ENCODE results near the gene TMLHE. TPM values are rescaled to one million over a fixed set of nuclear protein-coding genes. Genes with fewer than 3 reads are reported as not detected.
"Not testable (repeated sequence)": the region's sequence is repeated elsewhere in the genome, so short reads cannot be mapped to it uniquely, and the experiment has no call there.

TMLHE gene
- total RNA-seq, 1 donor = 15.2 TPM

DNA sequence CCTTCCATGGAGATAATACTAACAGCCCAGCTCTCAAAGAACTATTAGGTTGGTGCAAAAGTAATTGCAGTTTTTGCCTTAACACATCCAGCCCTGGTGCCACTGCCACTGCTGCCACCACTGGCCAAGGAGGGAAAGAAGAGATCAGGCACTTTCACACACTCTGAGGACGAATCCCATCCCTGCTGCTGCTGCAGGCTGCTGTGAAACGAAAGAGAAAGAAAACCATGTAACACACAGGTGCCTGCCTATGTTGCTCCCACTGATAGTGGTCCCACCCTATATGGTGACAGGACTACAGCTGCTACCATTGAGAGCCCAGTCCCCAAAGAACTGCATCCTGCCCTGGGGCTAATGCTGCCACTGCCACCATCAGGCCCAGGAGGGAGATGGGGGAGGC lies 35.1 kb downstream of the TMLHE start:
- no peak for DNase-seq (ENCODE audit: low read depth)
- H3K4me3 ChIP-seq (ENCODE audit: low read depth, low read length) = no peak overlapping the region
- TF ChIP-seq, protein P1, sequence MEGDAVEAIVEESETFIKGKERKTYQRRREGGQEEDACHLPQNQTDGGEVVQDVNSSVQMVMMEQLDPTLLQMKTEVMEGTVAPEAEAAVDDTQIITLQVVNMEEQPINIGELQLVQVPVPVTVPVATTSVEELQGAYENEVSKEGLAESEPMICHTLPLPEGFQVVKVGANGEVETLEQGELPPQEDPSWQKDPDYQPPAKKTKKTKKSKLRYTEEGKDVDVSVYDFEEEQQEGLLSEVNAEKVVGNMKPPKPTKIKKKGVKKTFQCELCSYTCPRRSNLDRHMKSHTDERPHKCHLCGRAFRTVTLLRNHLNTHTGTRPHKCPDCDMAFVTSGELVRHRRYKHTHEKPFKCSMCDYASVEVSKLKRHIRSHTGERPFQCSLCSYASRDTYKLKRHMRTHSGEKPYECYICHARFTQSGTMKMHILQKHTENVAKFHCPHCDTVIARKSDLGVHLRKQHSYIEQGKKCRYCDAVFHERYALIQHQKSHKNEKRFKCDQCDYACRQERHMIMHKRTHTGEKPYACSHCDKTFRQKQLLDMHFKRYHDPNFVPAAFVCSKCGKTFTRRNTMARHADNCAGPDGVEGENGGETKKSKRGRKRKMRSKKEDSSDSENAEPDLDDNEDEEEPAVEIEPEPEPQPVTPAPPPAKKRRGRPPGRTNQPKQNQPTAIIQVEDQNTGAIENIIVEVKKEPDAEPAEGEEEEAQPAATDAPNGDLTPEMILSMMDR (IDR thresholded peaks at IDR 0.05; ENCODE audit: insufficient read depth, low read length) = no peak

DNA sequence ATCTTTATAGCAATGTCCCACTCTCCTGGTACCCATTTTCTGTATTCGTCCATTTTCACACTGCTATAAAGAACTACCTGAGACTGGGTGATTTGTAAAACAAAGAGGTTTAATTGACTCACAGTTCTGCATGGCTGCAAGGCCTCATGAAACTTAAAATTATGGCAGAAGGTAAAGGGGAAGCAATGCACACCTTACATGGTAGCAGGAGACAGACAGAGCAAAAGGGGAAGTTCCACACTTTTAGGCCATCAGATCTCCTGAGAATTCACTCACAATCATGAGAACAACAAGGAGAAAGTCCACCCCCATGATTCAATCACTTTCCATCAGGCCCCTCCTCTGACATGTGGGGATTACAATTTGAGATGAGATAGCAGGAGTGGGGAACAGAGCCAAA lies 49.7 kb downstream of the TMLHE start:
- no peak overlapping the region for H3K4me3 ChIP-seq (ENCODE audit: low read depth, low read length)

DNA sequence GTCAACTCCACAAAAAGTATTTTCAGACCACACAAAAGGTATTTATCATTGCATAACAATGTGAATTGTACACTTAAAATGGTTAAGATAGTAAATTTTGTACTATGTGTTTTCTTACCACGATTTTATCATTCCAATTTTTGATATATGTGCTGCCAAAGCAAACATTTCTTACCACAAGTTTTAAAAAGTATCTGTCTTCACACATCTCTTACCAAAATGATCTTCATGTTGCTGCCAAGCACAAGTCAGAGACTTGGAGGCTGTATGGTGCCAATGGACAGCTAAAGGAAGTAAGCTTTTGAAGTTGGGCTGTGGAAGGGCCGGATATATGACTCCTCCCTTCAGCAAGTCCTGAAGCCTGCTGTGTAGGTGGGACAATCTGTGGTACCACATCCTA lies 67.9 kb downstream of the TMLHE start:
- H3K4me3 ChIP-seq (ENCODE audit: low read depth, low read length) = no peak overlapping the region
- DNase-seq (ENCODE audit: low read depth) = peak; percentile 76
- TF ChIP-seq, protein P1 (IDR thresholded peaks at IDR 0.05; ENCODE audit: insufficient read depth, low read length) = no peak

More for the DNA sequence above, 49.7 kb downstream of the TMLHE start:
- TF ChIP-seq, protein P1 (IDR thresholded peaks at IDR 0.05; ENCODE audit: insufficient read depth, low read length) = no peak
- no peak for DNase-seq (ENCODE audit: low read depth)

DNA sequence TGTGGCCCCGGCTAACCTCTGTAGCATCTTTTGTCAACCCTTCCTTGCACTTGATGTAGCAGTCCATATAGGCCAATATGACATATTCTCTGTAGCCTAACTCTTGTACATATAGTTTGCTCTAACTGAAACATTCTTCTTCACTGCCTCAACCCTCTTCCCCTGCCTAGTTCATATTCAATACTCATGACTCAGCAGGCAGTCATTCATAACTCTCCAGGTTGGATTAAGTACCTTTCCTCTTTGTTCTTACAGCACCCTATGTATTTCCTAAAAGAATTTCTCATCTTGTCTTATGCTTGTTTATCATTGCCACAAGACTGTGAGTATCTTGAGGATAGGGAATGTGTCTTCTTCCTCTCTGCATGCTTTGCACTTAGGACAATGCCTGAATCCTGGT lies 76.9 kb downstream of the TMLHE start:
- DNase-seq (ENCODE audit: low read depth) = no peak
- H3K4me3 ChIP-seq (ENCODE audit: low read depth, low read length) = no peak overlapping the region
- TF ChIP-seq, protein P1 (IDR thresholded peaks at IDR 0.05; ENCODE audit: insufficient read depth, low read length) = no peak

DNA sequence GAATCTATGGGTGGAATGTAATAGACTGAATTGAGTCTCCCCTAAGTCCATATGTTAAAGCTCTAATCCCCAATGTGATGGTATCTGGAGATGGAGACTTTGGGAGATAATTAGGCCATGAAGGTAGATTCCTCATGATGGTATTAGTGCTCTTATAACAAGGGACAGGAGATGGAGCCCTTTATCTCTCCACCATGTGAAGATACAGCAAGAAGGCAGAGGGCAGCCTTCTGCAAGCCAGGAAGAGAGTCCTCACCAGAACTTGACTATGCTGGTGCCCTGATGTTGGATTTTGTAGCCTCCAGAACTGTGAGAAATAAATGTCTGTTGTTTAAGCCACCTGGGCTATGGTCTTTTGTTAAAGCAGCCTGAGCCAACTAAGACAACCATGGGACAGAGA lies 78.0 kb downstream of the TMLHE start:
- no peak overlapping the region for H3K4me3 ChIP-seq (ENCODE audit: low read depth, low read length)
- TF ChIP-seq, protein P1 (IDR thresholded peaks at IDR 0.05; ENCODE audit: insufficient read depth, low read length) = no peak
- no peak for DNase-seq (ENCODE audit: low read depth)

DNA sequence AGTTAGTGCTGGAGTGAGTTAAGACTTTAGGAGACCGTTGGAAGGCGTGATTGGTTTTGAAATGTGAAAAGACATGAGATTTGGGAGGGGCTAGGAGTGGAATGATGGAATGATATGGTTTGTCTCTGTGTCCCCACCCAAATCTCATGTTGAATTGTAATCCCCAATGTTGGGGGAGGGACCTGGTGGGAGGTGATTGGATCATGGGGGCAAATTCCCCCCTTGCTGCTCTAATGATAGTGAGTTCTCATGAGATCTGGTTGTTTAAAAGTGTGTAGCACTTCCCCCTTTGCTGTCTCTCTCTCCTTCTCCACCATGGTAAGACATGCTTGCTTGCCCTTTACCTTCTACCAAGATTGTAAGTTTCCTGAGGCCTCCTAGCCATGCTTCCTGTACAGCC lies 85.7 kb downstream of the TMLHE start:
- not testable (repeated sequence) for DNase-seq (ENCODE audit: low read depth)

DNA sequence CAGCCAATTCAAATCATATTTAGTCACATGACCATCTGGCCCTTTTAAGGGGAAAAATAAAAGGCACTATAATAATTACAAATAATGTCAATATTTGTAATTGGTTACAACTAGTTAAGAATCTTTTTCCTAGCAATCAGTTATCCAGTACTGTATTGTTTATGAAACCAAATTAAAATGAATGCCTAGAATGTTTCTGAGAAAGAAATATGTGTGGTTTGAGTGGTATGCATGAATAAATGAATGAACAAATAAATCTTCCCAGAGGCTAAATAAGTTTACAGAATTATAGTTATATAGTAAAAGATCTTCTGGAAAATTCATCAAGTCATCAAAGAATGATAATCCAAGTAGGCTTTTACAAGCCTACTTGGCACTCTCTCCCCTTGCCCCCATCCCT lies 98.5 kb downstream of the TMLHE start:
- H3K4me3 ChIP-seq (ENCODE audit: low read depth, low read length) = no peak overlapping the region
- DNase-seq (ENCODE audit: low read depth) = no peak
- TF ChIP-seq, protein P1 (IDR thresholded peaks at IDR 0.05; ENCODE audit: insufficient read depth, low read length) = no peak

More for the DNA sequence above, 85.7 kb downstream of the TMLHE start:
- H3K4me3 ChIP-seq (ENCODE audit: low read depth, low read length) = not testable (repeated sequence)

All from fibroblast of the aortic adventitia (primary cell).